Stimulated activated CD4-positive, alpha-beta T cell treated with anti-CD3 and anti-CD28 coated beads, TNF-alpha, amount 100 ng/mL, for 48 hours (primary cell): ENCODE data around the gene MAFB.

Experiments
- DNase-seq, 3 donors: peaks; one replicate each; pipeline ENCODE4 v3.0.0-alpha.2; 2020; ENCODE audit warnings: low read depth in 3 of 3

The MAFB gene

GRCh38 chr20:40682104-40682981 lies 6.7 kb downstream of the MAFB start:
- DNase-seq = no peak

- no peak for DNase-seq
Measured at GRCh38 chr20:40681684-40682083, 7.4 kb downstream of the MAFB start.

GRCh38 chr20:40681165-40681564 lies 7.9 kb downstream of the MAFB start:
- DNase-seq = no peak

GRCh38 chr20:40680161-40680959 lies 8.7 kb downstream of the MAFB start:
- DNase-seq = no peak

GRCh38 chr20:40679184-40679583 lies 9.9 kb downstream of the MAFB start:
- DNase-seq = no peak

GRCh38 chr20:40678286-40678875 lies 10.7 kb downstream of the MAFB start:
- DNase-seq = no peak

GRCh38 chr20:40677343-40677924 lies 11.6 kb downstream of the MAFB start:
- DNase-seq = no peak

GRCh38 chr20:40676491-40677269 lies 12.4 kb downstream of the MAFB start:
- no peak for DNase-seq

GRCh38 chr20:40675599-40676221 lies 13.3 kb downstream of the MAFB start:
- no peak for DNase-seq

GRCh38 chr20:40673442-40673841 lies 15.6 kb downstream of the MAFB start:
- no peak for DNase-seq

GRCh38 chr20:40672095-40672494 lies 16.9 kb downstream of the MAFB start:
- no peak for DNase-seq

GRCh38 chr20:40670253-40670652 lies 18.8 kb downstream of the MAFB start:
- DNase-seq = no peak

- DNase-seq = no peak
Measured at GRCh38 chr20:40669692-40670091, 19.3 kb downstream of the MAFB start.

GRCh38 chr20:40668449-40669228 lies 20.4 kb downstream of the MAFB start:
- DNase-seq = no peak

- DNase-seq = no peak
Measured at GRCh38 chr20:40667503-40667902, 21.5 kb downstream of the MAFB start.

GRCh38 chr20:40666336-40666735 lies 22.7 kb downstream of the MAFB start:
- DNase-seq = no peak

GRCh38 chr20:40664891-40665290 lies 24.1 kb downstream of the MAFB start:
- no peak for DNase-seq

- DNase-seq = no peak
Measured at GRCh38 chr20:40663991-40664880, 24.8 kb downstream of the MAFB start.

- no peak for DNase-seq
Measured at GRCh38 chr20:40663304-40663790, 25.7 kb downstream of the MAFB start.
